Smooth muscle cell (in vitro differentiated cells): ENCODE measurements around the gene KDF1. TPM values are rescaled to one million over a fixed set of nuclear protein-coding genes. Genes with fewer than 3 reads are reported as not detected.
A peak's percentile ranks its signal among the peaks of the same experiment; 100 is the strongest.

Source experiments
- DNase-seq: peaks from one replicate; lab custom pipeline; 2025; ENCODE audit not compliant: unreplicated experiment; lab: John Stamatoyannopoulos, UW
- H2AFZ ChIP-seq: fragments of 200-600 bp; sonication (generic); 2 replicates; pipeline ENCODE4 v1.6.0; 2016; ENCODE audit warnings: antibody characterized with exemption, low read depth, mild to moderate bottlenecking
- H3F3A ChIP-seq: fragments of 200-600 bp; sonication (generic); 2 replicates; pipeline ENCODE4 v1.6.0; 2017; ENCODE audit warnings: antibody characterized with exemption, low read depth
- H3K27ac ChIP-seq: fragments of 200-600 bp; sonication (generic); 2 replicates; pipeline ENCODE4 v1.5.1; 2016; ENCODE audit warnings: low read depth, mild to moderate bottlenecking
- H3K27me3 ChIP-seq: fragments of 200-600 bp; sonication (generic); 2 replicates; pipeline ENCODE4 v1.6.1; 2016; ENCODE audit warnings: low read depth, mild to moderate bottlenecking
- H3K36me3 ChIP-seq: fragments of 200-600 bp; sonication (generic); 2 replicates; pipeline ENCODE4 v1.5.1; 2016; ENCODE audit warnings: low read depth
- H3K4me1 ChIP-seq: fragments of 200-600 bp; sonication (generic); 2 replicates; pipeline ENCODE4 v1.5.1; 2016; ENCODE audit warnings: low read depth
- H3K4me2 ChIP-seq: fragments of 200-600 bp; sonication (generic); 2 replicates; pipeline ENCODE4 v1.6.0; 2016; ENCODE audit warnings: mild to moderate bottlenecking
- H3K4me3 ChIP-seq: fragments of 200-600 bp; sonication (generic); 2 replicates; pipeline ENCODE4 v1.5.1; 2016; ENCODE audit warnings: mild to moderate bottlenecking
- H3K79me2 ChIP-seq: fragments of 200-600 bp; sonication (generic); 2 replicates; pipeline ENCODE4 v1.6.0; 2016; ENCODE audit warnings: low read depth, mild to moderate bottlenecking
- H3K9ac ChIP-seq: fragments of 200-600 bp; sonication (generic); 2 replicates; pipeline ENCODE4 v1.6.0; 2016; ENCODE audit warnings: low read depth
- H3K9me3 ChIP-seq: fragments of 200-600 bp; sonication (generic); replicated peaks from 2 replicates; pipeline ENCODE4 v1.5.1; 2016; ENCODE audit warnings: low read depth
- H4K20me1 ChIP-seq: fragments of 200-600 bp; sonication (generic); 2 replicates; pipeline ENCODE4 v1.6.0; 2016; ENCODE audit warnings: low read depth
- CTCF ChIP-seq: fragments of 200-600 bp; sonication (generic); IDR thresholded peaks from 2 replicates; pipeline ENCODE4 v1.5.1; 2017; ENCODE audit warnings: borderline replicate concordance, mild to moderate bottlenecking, antibody characterized with exemption; ENCODE audit not compliant: insufficient read depth, poor library complexity, severe bottlenecking
- WGBS: methylation state at CpG from one replicate; pipeline ENCODE4 v1.1.7; 2016; ENCODE audit warnings: low lambda C conversion rate; 5-methylcytosine and 5-hydroxymethylcytosine counted together
- polyA plus RNA-seq: library from polyadenylated mRNA; unstranded; fragments of >200 nt; fragmentation: Nextera tagmentation; extraction: Ambion mirVana; gene quantifications from 2 replicates; pipeline ENCODE4 v1.2.1, GENCODE V29; 2016
- total RNA-seq: library from RNA; depleted of rRNA; stranded (reverse); fragments of >200 nt; gene quantifications from 2 replicates; pipeline ENCODE4 v1.2.3, GENCODE V29; 2014

Gene KDF1
- total and polyA plus RNA-seq, 2 experiments from 2014 or later: 0.96 to 2.7 TPM

GRCh38 chr1:27000817-27001460 is 40.7 kb upstream of the KDF1 start:
- H3K9ac ChIP-seq: no peak overlapping the region
- peak overlapping the region; percentile 83 for H3K27ac ChIP-seq
- TF ChIP-seq CTCF: no peak
- no peak for DNase-seq
- no peaks in the 10 kb centered on the region for H3K79me2 ChIP-seq
- H3K4me3 ChIP-seq: no peak overlapping the region
- H3K36me3 ChIP-seq: no peaks in the 10 kb centered on the region
- no peak overlapping the region for H3K4me2 ChIP-seq
- no peak overlapping the region for H2AFZ ChIP-seq
- H4K20me1 ChIP-seq: no peaks in the 10 kb centered on the region
- no peaks in the 10 kb centered on the region for H3K9me3 ChIP-seq
- no peaks in the 10 kb centered on the region for H3K27me3 ChIP-seq
- WGBS: 82% methylated on average over 8 of the region's 8 CpGs
- H3K4me1 ChIP-seq: peaks cover 39% of the 10 kb centered on the region
- H3F3A ChIP-seq: peaks cover 18% of the 10 kb centered on the region

GRCh38 chr1:27000090-27000816 is 40.0 kb upstream of the KDF1 start:
- peaks cover 18% of the 10 kb centered on the region for H3F3A ChIP-seq
- peaks cover 3% of the 10 kb centered on the region for H4K20me1 ChIP-seq
- peak overlapping the region; percentile 26 for H3K9ac ChIP-seq
- no peak overlapping the region for H3K4me3 ChIP-seq
- no peaks in the 10 kb centered on the region for H3K9me3 ChIP-seq
- 65% methylated on average over 9 of the region's 9 CpGs for WGBS
- H3K4me1 ChIP-seq: peaks cover 39% of the 10 kb centered on the region
- no peak overlapping the region for H2AFZ ChIP-seq
- no peak for TF ChIP-seq CTCF
- peak overlapping the region; percentile 83 for H3K27ac ChIP-seq
- DNase-seq: no peak
- H3K27me3 ChIP-seq: no peaks in the 10 kb centered on the region
- H3K4me2 ChIP-seq: peak overlapping the region; percentile 70
- H3K79me2 ChIP-seq: no peaks in the 10 kb centered on the region
- H3K36me3 ChIP-seq: no peaks in the 10 kb centered on the region

- no peaks in the 10 kb centered on the region for H3K9me3 ChIP-seq
- no peak overlapping the region for H3K4me3 ChIP-seq
- peaks cover 11% of the 10 kb centered on the region for H4K20me1 ChIP-seq
- peak overlapping the region; percentile 70 for H3K4me2 ChIP-seq
- TF ChIP-seq CTCF: no peak
- H3K27me3 ChIP-seq: no peaks in the 10 kb centered on the region
- DNase-seq: no peak
- no peak overlapping the region for H2AFZ ChIP-seq
- H3K27ac ChIP-seq: peak overlapping the region; percentile 83
- H3K36me3 ChIP-seq: no peaks in the 10 kb centered on the region
- peaks cover 18% of the 10 kb centered on the region for H3F3A ChIP-seq
- 14% methylated on average over 7 of the region's 7 CpGs for WGBS
- H3K79me2 ChIP-seq: no peaks in the 10 kb centered on the region
- H3K9ac ChIP-seq: peak overlapping the region; percentile 26
- peaks cover 32% of the 10 kb centered on the region for H3K4me1 ChIP-seq
These were observed 39.2 kb upstream of the KDF1 start for GRCh38 chr1:26999440-26999987.
